OCI-LY3 (cell line): ENCODE data around the gene SH2D3C.

Experiments
- H2AFZ ChIP-seq: fragments of 200-600, 300-600 bp; shearing (Covaris generic); 2 replicates; pipeline ENCODE4 v1.6.0; 2014; ENCODE audit warnings: antibody characterized with exemption, low read depth, low read length
- H3K27ac ChIP-seq: fragments of 200-600, 300-600 bp; sonication (generic); 2 replicates; pipeline ENCODE4 v1.5.1; 2014; ENCODE audit warnings: mild to moderate bottlenecking, low read length, moderate library complexity, mixed read lengths
- H3K27me3 ChIP-seq: fragments of 200-600, 300-600 bp; sonication (generic); 2 replicates; pipeline ENCODE4 v1.6.1; 2014; ENCODE audit warnings: low read depth, low read length, mixed read lengths
- H3K36me3 ChIP-seq: fragments of 200-600, 300-600 bp; sonication (generic); replicated peaks from 2 replicates; pipeline ENCODE3; 2014; ENCODE audit warnings: low read depth, low read length, mixed read lengths
- H3K4me1 ChIP-seq: fragments of 300-600, 200-600 bp; sonication (generic); 2 replicates; pipeline ENCODE4 v1.6.1; 2014; ENCODE audit warnings: low read length, mixed read lengths
- H3K4me2 ChIP-seq: fragments of 200-600, 300-600 bp; sonication (generic); 2 replicates; pipeline ENCODE4 v1.6.1; 2014; ENCODE audit warnings: low read length, mixed read lengths
- H3K4me3 ChIP-seq: fragments of 300-600, 200-600 bp; sonication (generic); 2 replicates; pipeline ENCODE4 v1.5.1; 2014; ENCODE audit warnings: antibody characterized with exemption, mild to moderate bottlenecking, low read length, moderate library complexity
- H3K79me2 ChIP-seq: fragments of 300-600, 200-600 bp; shearing (Covaris generic); 2 replicates; pipeline ENCODE4 v1.6.1; 2014; ENCODE audit warnings: mild to moderate bottlenecking, low read length, mixed read lengths
- H3K9ac ChIP-seq: fragments of 300-600, 200-600 bp; shearing (Covaris generic); 2 replicates; pipeline ENCODE4 v1.6.0; 2014; ENCODE audit warnings: mild to moderate bottlenecking, low read length, moderate library complexity
- H3K9me3 ChIP-seq: fragments of 200-600, 300-600 bp; shearing (Covaris generic); 2 replicates; pipeline ENCODE4 v1.6.1; 2014; ENCODE audit warnings: low read length, mixed read lengths; ENCODE audit not compliant: insufficient read depth
- H4K20me1 ChIP-seq: fragments of 200-600, 300-600 bp; sonication (generic); 2 replicates; pipeline ENCODE4 v1.6.1; 2016; ENCODE audit warnings: low read length, mixed read lengths; ENCODE audit not compliant: insufficient read depth
- CTCF ChIP-seq: fragments of 200-600, 300-600 bp; sonication (generic); IDR thresholded peaks from 2 replicates; pipeline ENCODE4 v1.5.1; 2014; ENCODE audit warnings: antibody characterized with exemption, low read length, low read depth
- EZH2phosphoT487 ChIP-seq: fragments of 200-600 bp; shearing (Covaris generic); IDR thresholded peaks from 2 replicates; pipeline ENCODE4 v1.6.1; 2018; ENCODE audit warnings: antibody characterized with exemption, mixed run types, low read depth

The SH2D3C gene

GRCh38 chr9:127700594-127701255 is 77.7 kb downstream of the SH2D3C start:
- H3K4me3 ChIP-seq, result no peak overlapping the region
- no peaks in the 10 kb centered on the region for H3K27me3 ChIP-seq
- no peaks in the 10 kb centered on the region for H3K9me3 ChIP-seq
- no peak overlapping the region for H3K9ac ChIP-seq
- H4K20me1 ChIP-seq, result no peaks in the 10 kb centered on the region
- no peaks in the 10 kb centered on the region for H3K36me3 ChIP-seq
- no peak overlapping the region for H3K27ac ChIP-seq
- H3K4me1 ChIP-seq, result peaks cover 4% of the 10 kb centered on the region; the same call in 1 of the 2 replicates
- no peak overlapping the region for H2AFZ ChIP-seq
- TF ChIP-seq CTCF (no peak), EZH2phosphoT487 (no peak)
- no peak overlapping the region for H3K4me2 ChIP-seq
- H3K79me2 ChIP-seq, result no peaks in the 10 kb centered on the region

- Histone ChIP-seq H3K4me1 (peaks cover 4% of the 10 kb centered on the region; the same call in 1 of the 2 replicates), H3K36me3 (no peaks in the 10 kb centered on the region), H3K27ac (no peak overlapping the region), H4K20me1 (no peaks in the 10 kb centered on the region), H3K79me2 (no peaks in the 10 kb centered on the region), H3K9me3 (no peaks in the 10 kb centered on the region), H3K9ac (no peak overlapping the region), H3K27me3 (no peaks in the 10 kb centered on the region), H3K4me3 (no peak overlapping the region), H2AFZ (no peak overlapping the region), H3K4me2 (no peak overlapping the region)
- TF ChIP-seq CTCF (no peak), EZH2phosphoT487 (no peak)
Observed at GRCh38 chr9:127700140-127700539, 78.3 kb downstream of the SH2D3C start.

- H3K4me2 ChIP-seq, result peak overlapping the region; percentile 78
- no peaks in the 10 kb centered on the region for H3K9me3 ChIP-seq
- H3K4me3 ChIP-seq, result peak overlapping the region; percentile 80
Observed at GRCh38 chr9:127698985-127699670, 79.3 kb downstream of the SH2D3C start.

More at GRCh38 chr9:127698985-127699670, 79.3 kb downstream of the SH2D3C start:
- Histone ChIP-seq H3K4me1 (peaks cover 4% of the 10 kb centered on the region; the same call in 1 of the 2 replicates), H3K36me3 (no peaks in the 10 kb centered on the region), H3K27ac (no peak overlapping the region), H3K79me2 (no peaks in the 10 kb centered on the region), H2AFZ (peak overlapping the region; percentile 95), H3K27me3 (no peaks in the 10 kb centered on the region), H4K20me1 (no peaks in the 10 kb centered on the region), H3K9ac (peak overlapping the region; percentile 48; the same call in 1 of the 2 replicates)
- TF ChIP-seq CTCF (no peak), EZH2phosphoT487 (no peak)
